PC-9 (cell line): ENCODE measurements around the gene ZSWIM4.

ENCODE experiments used
- CTCF ChIP-seq: fragments of 200-600 bp; sonication (generic); conservative IDR thresholded peaks from 2 replicates; pipeline ENCODE4 v1.6.1; 2017; ENCODE audit warnings: mixed run types, antibody characterized with exemption, mild to moderate bottlenecking, moderate library complexity
- EZH2 ChIP-seq: fragments of 200-600 bp; sonication (generic); IDR thresholded peaks from 2 replicates; pipeline ENCODE4 v1.8.0; 2017; ENCODE audit warnings: antibody characterized with exemption, low read depth

- TF ChIP-seq CTCF (no peak), EZH2 (no peak)
Measured at GRCh38 chr19:13848798-13849676, 53.8 kb downstream of the ZSWIM4 start.
